ENCODE data around the gene PRLHR. TPM values are rescaled to one million over a fixed set of nuclear protein-coding genes. Genes with fewer than 3 reads are reported as not detected.

Gene PRLHR
- total and polyA plus RNA-seq, 10 of the 15 experiments (the other 5 are each of a cell fraction or from before 2014, with no cell fraction given), result not detected

DNA sequence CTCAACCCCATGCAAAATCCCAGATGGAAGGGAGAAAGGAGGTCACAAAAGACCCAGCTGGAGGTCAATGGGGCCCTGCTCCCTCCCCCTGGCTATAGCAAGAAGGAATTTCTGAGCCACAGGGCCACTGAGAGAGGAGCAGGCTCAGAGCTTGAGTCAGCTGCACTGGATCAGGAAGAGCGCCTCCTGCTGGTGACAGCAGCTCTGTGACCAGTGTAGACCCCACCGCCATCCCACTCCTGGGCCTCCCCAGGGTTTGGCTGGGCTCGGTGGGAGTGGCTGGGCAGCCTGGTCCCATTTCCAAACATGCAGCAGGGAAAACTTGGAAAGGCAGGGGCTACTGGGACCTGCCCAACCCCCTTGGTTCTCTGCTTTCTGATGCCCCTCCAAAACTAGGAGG is 31.5 kb upstream of the PRLHR start:
- no TSS peak for BruUV-seq (replicated peaks)
- in situ Hi-C loops (cut with MboI) (no loop called here), intact Hi-C loops (cut with micrococcal nuclease; ENCODE audit: unreplicated experiment) (no loop called here)
- ChIA-PET CTCF (interaction anchor here (0.8 to 2.0 kb wide), 5 partner anchors 9 to 94 kb away, joined by 3 to 8 read pairs (median 4); no protein-coding TSS in a partner anchor), RAD21 (ENCODE audit: unreplicated experiment) (no interaction called here), SMC1A (ENCODE audit: uncharacterized antibody, unreplicated experiment) (no interaction called here), POLR2A (interaction anchor here (0.7 kb wide), 1 partner anchor 48 kb away, joined by 5 read pairs; no protein-coding TSS in a partner anchor)
- Histone ChIP-seq H3K4me2 (ENCODE audit: control insufficient read depth, insufficient read depth) (no peak overlapping the region), H3K9me3 (replicated peaks; ENCODE audit: control insufficient read depth, insufficient read depth, low read length) (no peaks in the 10 kb centered on the region), H3K27me3 (replicated peaks in 1 of 2; ENCODE audit: control insufficient read depth in 2 of 2, insufficient read depth in 2 of 2, low read length in 1 of 2) (no peaks in the 10 kb centered on the region; a peak in 2 of 4 replicates), H3K9ac (ENCODE audit: control insufficient read depth, insufficient read depth, low read length) (no peak overlapping the region), H3K36me3 (ENCODE audit: control insufficient read depth in 2 of 2, insufficient read depth in 2 of 2, low read length in 1 of 2) (no peaks in the 10 kb centered on the region), H3K79me2 (ENCODE audit: control insufficient read depth, insufficient read depth, low read length) (no peaks in the 10 kb centered on the region), H3K27ac (ENCODE audit: control insufficient read depth, insufficient read depth) (no peak overlapping the region), H3K4me1 (ENCODE audit: control insufficient read depth, insufficient read depth, low read length) (no peaks in the 10 kb centered on the region), H2AFZ (ENCODE audit: control insufficient read depth, low read depth, low read length) (no peak overlapping the region), H4K20me1 (ENCODE audit: control insufficient read depth, insufficient read depth) (no peaks in the 10 kb centered on the region), H3K4me3 (no peak overlapping the region)
- ATAC-seq, result no peak; the same call in 2 of the 3 replicates
- WGBS (ENCODE audit: insufficient coverage, insufficient replicate concordance, low lambda C conversion rate, missing lambda C conversion rate), result 13% methylated on average over 3 of the region's 3 CpGs
- TF ChIP-seq, protein P1, sequence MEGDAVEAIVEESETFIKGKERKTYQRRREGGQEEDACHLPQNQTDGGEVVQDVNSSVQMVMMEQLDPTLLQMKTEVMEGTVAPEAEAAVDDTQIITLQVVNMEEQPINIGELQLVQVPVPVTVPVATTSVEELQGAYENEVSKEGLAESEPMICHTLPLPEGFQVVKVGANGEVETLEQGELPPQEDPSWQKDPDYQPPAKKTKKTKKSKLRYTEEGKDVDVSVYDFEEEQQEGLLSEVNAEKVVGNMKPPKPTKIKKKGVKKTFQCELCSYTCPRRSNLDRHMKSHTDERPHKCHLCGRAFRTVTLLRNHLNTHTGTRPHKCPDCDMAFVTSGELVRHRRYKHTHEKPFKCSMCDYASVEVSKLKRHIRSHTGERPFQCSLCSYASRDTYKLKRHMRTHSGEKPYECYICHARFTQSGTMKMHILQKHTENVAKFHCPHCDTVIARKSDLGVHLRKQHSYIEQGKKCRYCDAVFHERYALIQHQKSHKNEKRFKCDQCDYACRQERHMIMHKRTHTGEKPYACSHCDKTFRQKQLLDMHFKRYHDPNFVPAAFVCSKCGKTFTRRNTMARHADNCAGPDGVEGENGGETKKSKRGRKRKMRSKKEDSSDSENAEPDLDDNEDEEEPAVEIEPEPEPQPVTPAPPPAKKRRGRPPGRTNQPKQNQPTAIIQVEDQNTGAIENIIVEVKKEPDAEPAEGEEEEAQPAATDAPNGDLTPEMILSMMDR (IDR thresholded peaks at IDR 0.05 in 2 of 3, conservative IDR thresholded peaks at IDR 0.05 in 1 of 3; ENCODE audit: control insufficient read depth in 2 of 3, extremely low read depth in 1 of 3, insufficient read depth in 1 of 3, low read depth in 3 of 3, low read length in 3 of 3), result peak in 2 of 3 experiments; percentile 29 to 42; a peak in 3 of 6 replicates
- TF ChIP-seq POLR2A (IDR thresholded peaks at IDR 0.05; ENCODE audit: low read depth, low read length) (no peak), BMI1 (IDR thresholded peaks at IDR 0.05; ENCODE audit: borderline replicate concordance) (no peak)
- no peak for DNase-seq (ENCODE audit: low read depth, low spot score)
- FAIRE-seq, result no peak

DNA sequence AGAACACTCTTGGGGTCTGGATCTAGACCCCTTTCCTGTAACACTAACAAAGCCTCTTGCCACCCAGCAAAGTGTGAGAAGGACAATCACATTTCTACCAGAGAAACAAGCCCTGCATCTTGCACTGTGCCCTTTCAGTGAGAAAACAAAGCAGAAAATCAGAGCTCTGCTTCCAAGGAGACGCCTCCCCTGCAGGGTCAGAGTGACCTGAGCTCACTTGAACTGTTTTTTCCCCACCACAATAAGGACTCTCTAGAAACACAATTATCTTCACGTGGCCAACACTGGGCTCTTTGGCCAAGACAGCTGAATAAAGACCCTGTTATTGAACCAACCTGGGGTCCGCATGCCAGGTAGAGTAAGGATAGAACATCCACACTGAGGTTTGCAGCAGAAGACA is 30.1 kb upstream of the PRLHR start:
- Histone ChIP-seq H3K4me3 (no peak overlapping the region), H3K9me3 (replicated peaks; ENCODE audit: control insufficient read depth, insufficient read depth, low read length) (no peaks in the 10 kb centered on the region), H3K79me2 (ENCODE audit: control insufficient read depth, insufficient read depth, low read length) (no peaks in the 10 kb centered on the region), H2AFZ (ENCODE audit: control insufficient read depth, low read depth, low read length) (no peak overlapping the region), H3K27me3 (replicated peaks in 1 of 2; ENCODE audit: control insufficient read depth in 2 of 2, insufficient read depth in 2 of 2, low read length in 1 of 2) (no peaks in the 10 kb centered on the region; a peak in 3 of 4 replicates), H4K20me1 (ENCODE audit: control insufficient read depth, insufficient read depth) (no peaks in the 10 kb centered on the region), H3K4me1 (ENCODE audit: control insufficient read depth, insufficient read depth, low read length) (no peaks in the 10 kb centered on the region), H3K9ac (ENCODE audit: control insufficient read depth, insufficient read depth, low read length) (no peak overlapping the region), H3K4me2 (ENCODE audit: control insufficient read depth, insufficient read depth) (no peak overlapping the region), H3K36me3 (ENCODE audit: control insufficient read depth in 2 of 2, insufficient read depth in 2 of 2, low read length in 1 of 2) (no peaks in the 10 kb centered on the region), H3K27ac (ENCODE audit: control insufficient read depth, insufficient read depth) (no peak overlapping the region)
- DNase-seq (ENCODE audit: low read depth, low spot score) (no peak), ATAC-seq (no peak), FAIRE-seq (no peak)
- BruUV-seq (replicated peaks), result no TSS peak
- POLR2A ChIA-PET, result no interaction called here
- intact Hi-C loops (cut with micrococcal nuclease; ENCODE audit: unreplicated experiment) (no loop called here), in situ Hi-C loops (cut with MboI) (no loop called here)
- RAD21 ChIA-PET (ENCODE audit: unreplicated experiment), result interaction anchor here (0.9 kb wide), 1 partner anchor 95 kb away, joined by 3 read pairs; no protein-coding TSS in a partner anchor
- WGBS (ENCODE audit: insufficient coverage, insufficient replicate concordance, low lambda C conversion rate, missing lambda C conversion rate), result 30% methylated on average over 3 of the region's 3 CpGs
- SMC1A ChIA-PET (ENCODE audit: uncharacterized antibody, unreplicated experiment), result no interaction called here
- CTCF ChIA-PET, result interaction anchor here (1.2 kb wide), 1 partner anchor 33 kb away, joined by 4 read pairs; no protein-coding TSS in a partner anchor
- TF ChIP-seq, protein P2, sequence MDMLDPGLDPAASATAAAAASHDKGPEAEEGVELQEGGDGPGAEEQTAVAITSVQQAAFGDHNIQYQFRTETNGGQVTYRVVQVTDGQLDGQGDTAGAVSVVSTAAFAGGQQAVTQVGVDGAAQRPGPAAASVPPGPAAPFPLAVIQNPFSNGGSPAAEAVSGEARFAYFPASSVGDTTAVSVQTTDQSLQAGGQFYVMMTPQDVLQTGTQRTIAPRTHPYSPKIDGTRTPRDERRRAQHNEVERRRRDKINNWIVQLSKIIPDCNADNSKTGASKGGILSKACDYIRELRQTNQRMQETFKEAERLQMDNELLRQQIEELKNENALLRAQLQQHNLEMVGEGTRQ (IDR thresholded peaks at IDR 0.05; ENCODE audit: borderline replicate concordance, low read depth, low read length), result no peak
- TF ChIP-seq EZH2 (IDR thresholded peaks at IDR 0.05; ENCODE audit: borderline replicate concordance, control insufficient read depth, low read depth, low read length), result no peak
- TF ChIP-seq, protein P3, sequence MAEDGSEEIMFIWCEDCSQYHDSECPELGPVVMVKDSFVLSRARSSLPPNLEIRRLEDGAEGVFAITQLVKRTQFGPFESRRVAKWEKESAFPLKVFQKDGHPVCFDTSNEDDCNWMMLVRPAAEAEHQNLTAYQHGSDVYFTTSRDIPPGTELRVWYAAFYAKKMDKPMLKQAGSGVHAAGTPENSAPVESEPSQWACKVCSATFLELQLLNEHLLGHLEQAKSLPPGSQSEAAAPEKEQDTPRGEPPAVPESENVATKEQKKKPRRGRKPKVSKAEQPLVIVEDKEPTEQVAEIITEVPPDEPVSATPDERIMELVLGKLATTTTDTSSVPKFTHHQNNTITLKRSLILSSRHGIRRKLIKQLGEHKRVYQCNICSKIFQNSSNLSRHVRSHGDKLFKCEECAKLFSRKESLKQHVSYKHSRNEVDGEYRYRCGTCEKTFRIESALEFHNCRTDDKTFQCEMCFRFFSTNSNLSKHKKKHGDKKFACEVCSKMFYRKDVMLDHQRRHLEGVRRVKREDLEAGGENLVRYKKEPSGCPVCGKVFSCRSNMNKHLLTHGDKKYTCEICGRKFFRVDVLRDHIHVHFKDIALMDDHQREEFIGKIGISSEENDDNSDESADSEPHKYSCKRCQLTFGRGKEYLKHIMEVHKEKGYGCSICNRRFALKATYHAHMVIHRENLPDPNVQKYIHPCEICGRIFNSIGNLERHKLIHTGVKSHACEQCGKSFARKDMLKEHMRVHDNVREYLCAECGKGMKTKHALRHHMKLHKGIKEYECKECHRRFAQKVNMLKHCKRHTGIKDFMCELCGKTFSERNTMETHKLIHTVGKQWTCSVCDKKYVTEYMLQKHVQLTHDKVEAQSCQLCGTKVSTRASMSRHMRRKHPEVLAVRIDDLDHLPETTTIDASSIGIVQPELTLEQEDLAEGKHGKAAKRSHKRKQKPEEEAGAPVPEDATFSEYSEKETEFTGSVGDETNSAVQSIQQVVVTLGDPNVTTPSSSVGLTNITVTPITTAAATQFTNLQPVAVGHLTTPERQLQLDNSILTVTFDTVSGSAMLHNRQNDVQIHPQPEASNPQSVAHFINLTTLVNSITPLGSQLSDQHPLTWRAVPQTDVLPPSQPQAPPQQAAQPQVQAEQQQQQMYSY (CRISPR knock-in tag; IDR thresholded peaks at IDR 0.05), result no peak
- no peak for TF ChIP-seq CBX3 (IDR thresholded peaks at IDR 0.05; ENCODE audit: borderline replicate concordance, low read depth)
